Natural killer cell (primary cell): Measurements from ENCODE around the gene JARID2. TPM values are rescaled to one million over a fixed set of nuclear protein-coding genes. Genes with fewer than 3 reads are reported as not detected.

Source experiments
- ATAC-seq, 3 donors: fragments of 150-1000 bp in 2 of 3; fragments of 200-7000 bp in 1 of 3; cut with Tn5 transposase; 1 replicate in 1 of 3; 2 replicates in 2 of 3; pipeline ENCODE4 v1.10.0; 2021; ENCODE audit warnings: mild to moderate bottlenecking in 2 of 3, moderate library complexity in 2 of 3
- DNase-seq, 2 donors: peaks; one replicate each; pipeline versions ENCODE4 v3.0.0 to v3.0.0-alpha.2; 2013 to 2021; ENCODE audit warnings: mixed read lengths in 1 of 2
- H3K27ac ChIP-seq: one replicate; pipeline ENCODE4 v1.5.1; 2013; ENCODE audit warnings: mild to moderate bottlenecking, low read length
- H3K27me3 ChIP-seq: one replicate; pipeline ENCODE4 v1.6.1; 2013; ENCODE audit warnings: low read length; ENCODE audit not compliant: control insufficient read depth, insufficient read depth
- H3K36me3 ChIP-seq: one replicate; pipeline ENCODE4 v1.6.1; 2013; ENCODE audit warnings: low read length; ENCODE audit not compliant: control insufficient read depth, insufficient read depth
- H3K4me1 ChIP-seq: one replicate; pipeline ENCODE4 v1.6.1; 2013; ENCODE audit warnings: low read length; ENCODE audit not compliant: control insufficient read depth, insufficient read depth
- H3K4me3 ChIP-seq: one replicate; pipeline ENCODE4 v1.5.1; 2013; ENCODE audit warnings: low read length
- H3K9me3 ChIP-seq: one replicate; pipeline ENCODE4 v1.6.1; 2013; ENCODE audit warnings: low read length; ENCODE audit not compliant: control insufficient read depth, insufficient read depth
- H3K27ac Mint-ChIP-seq, 2 donors: one replicate each; pipeline ENCODE4 v1.8.0; 2022; ENCODE audit warnings: mild to moderate bottlenecking in 2 of 2, mixed read lengths in 2 of 2, moderate library complexity in 1 of 2
- H3K27me3 Mint-ChIP-seq, 2 donors: one replicate each; pipeline ENCODE4 v1.8.0; 2022; ENCODE audit warnings: low read depth in 2 of 2, mixed read lengths in 2 of 2
- H3K36me3 Mint-ChIP-seq: one replicate; pipeline ENCODE4 v1.8.0; 2022; ENCODE audit warnings: mixed read lengths
- H3K4me1 Mint-ChIP-seq, 2 donors: one replicate each; pipeline ENCODE4 v1.8.0; 2022; ENCODE audit warnings: mixed read lengths in 2 of 2
- H3K4me3 Mint-ChIP-seq: one replicate; pipeline ENCODE4 v1.8.0; 2022; ENCODE audit warnings: mild to moderate bottlenecking, moderate library complexity, mixed read lengths
- H3K9me3 Mint-ChIP-seq, 2 donors: one replicate each; pipeline ENCODE4 v1.8.0; 2022; ENCODE audit warnings: mixed read lengths in 2 of 2
- CTCF ChIP-seq: fragments of 200-600 bp; IDR thresholded peaks from one replicate; pipeline ENCODE4 v1.8.0; 2022; ENCODE audit warnings: antibody characterized with exemption
- WGBS: methylation state at CpG from one replicate; pipeline ENCODE4 v1.1.7; 2013; ENCODE audit warnings: missing lambda C conversion rate; ENCODE audit not compliant: insufficient coverage; 5-methylcytosine and 5-hydroxymethylcytosine counted together
- intact Hi-C: fragments of 100-400 bp; cut with micrococcal nuclease; formaldehyde crosslinking; loops from one replicate; pipeline ENCODE4 v1.14.2; 2022
- total RNA-seq, 4 donors: library from RNA; stranded (reverse); fragments of 120-200 nt in 1 of 4; gene quantifications; one replicate each; pipeline versions ENCODE4 v1.2.3 to v1.2.4, GENCODE V29; 2013 to 2022

JARID2 gene
- total RNA-seq, 3 donors from 2014 or later (not counting 1 experiment from before 2014, with no cell fraction given) = 49.9 to 60.9 (median 60.5) TPM

- no peaks in the 10 kb centered on the region for H3K36me3 ChIP-seq
- DNase-seq (peak; percentile 44 to 58), ATAC-seq (peak; percentile 63 to 85 (median 84))
- H3K4me1 Mint-ChIP-seq = peaks cover 85% of the 10 kb centered on the region in 2 donors
- WGBS = 74% methylated on average over 5 of the region's 6 CpGs
- no peaks in the 10 kb centered on the region for H3K27me3 ChIP-seq
- intact Hi-C loops = loop anchor here (1.0 to 10.0 kb wide), 4 partner anchors 27 to 299 kb away; no protein-coding TSS in a partner anchor
- H3K36me3 Mint-ChIP-seq = no peaks in the 10 kb centered on the region
- H3K27ac ChIP-seq = no peak overlapping the region
- H3K4me3 Mint-ChIP-seq = peak overlapping the region; percentile 6
- H3K27me3 Mint-ChIP-seq = no peaks in the 10 kb centered on the region
- peak overlapping the region; percentile 78 to 85 for H3K27ac Mint-ChIP-seq
- no peak for TF ChIP-seq CTCF
- no peak overlapping the region for H3K4me3 ChIP-seq
- H3K9me3 ChIP-seq = no peaks in the 10 kb centered on the region
- H3K9me3 Mint-ChIP-seq = no peaks in the 10 kb centered on the region
- peaks cover 43% of the 10 kb centered on the region for H3K4me1 ChIP-seq
Observed at GRCh38 chr6:15326067-15326614, 80.3 kb downstream of the JARID2 start.

- H3K36me3 Mint-ChIP-seq = no peaks in the 10 kb centered on the region
- Histone ChIP-seq H3K27ac (peak overlapping the region; percentile 9), H3K36me3 (no peaks in the 10 kb centered on the region), H3K4me3 (no peak overlapping the region), H3K27me3 (no peaks in the 10 kb centered on the region), H3K4me1 (peaks cover 52% of the 10 kb centered on the region), H3K9me3 (no peaks in the 10 kb centered on the region)
- peak; percentile 39 to 44 (median 40) for ATAC-seq
- intact Hi-C loops = loop anchor here (2.0 to 10.0 kb wide), 3 partner anchors 28 to 298 kb away; no protein-coding TSS in a partner anchor
- H3K27ac Mint-ChIP-seq = peak overlapping the region; percentile 78 to 85
- peak; percentile 32 for TF ChIP-seq CTCF
- H3K4me1 Mint-ChIP-seq = peaks cover 82 to 90% of the 10 kb centered on the region in 2 donors
- peak in 1 of 2 donors; percentile 67 for DNase-seq
- WGBS = 55% methylated on average over 7 of the region's 7 CpGs
- peak overlapping the region; percentile 73 for H3K4me3 Mint-ChIP-seq
- H3K27me3 Mint-ChIP-seq = no peaks in the 10 kb centered on the region
- no peaks in the 10 kb centered on the region for H3K9me3 Mint-ChIP-seq
Observed at GRCh38 chr6:15327271-15327670, 81.4 kb downstream of the JARID2 start.

GRCh38 chr6:15329197-15329671 is 83.4 kb downstream of the JARID2 start:
- Mint-ChIP-seq H3K36me3 (no peaks in the 10 kb centered on the region), H3K27ac (peak overlapping the region; percentile 85 to 91), H3K9me3 (no peaks in the 10 kb centered on the region), H3K27me3 (no peaks in the 10 kb centered on the region), H3K4me3 (peak overlapping the region; percentile 85), H3K4me1 (peaks cover 83 to 89% of the 10 kb centered on the region in 2 donors)
- H3K27ac ChIP-seq = no peak overlapping the region
- ATAC-seq (no peak), DNase-seq (no peak)
- WGBS = 94% methylated on average over 4 of the region's 4 CpGs
- H3K9me3 ChIP-seq = no peaks in the 10 kb centered on the region
- H3K36me3 ChIP-seq = no peaks in the 10 kb centered on the region
- H3K4me3 ChIP-seq = no peak overlapping the region
- TF ChIP-seq CTCF = no peak
- no peaks in the 10 kb centered on the region for H3K27me3 ChIP-seq
- intact Hi-C loops = loop anchor here (10.0 kb wide), 1 partner anchor 296 kb away; no protein-coding TSS in a partner anchor
- peaks cover 47% of the 10 kb centered on the region for H3K4me1 ChIP-seq
